22Rv1 (cell line): ENCODE data around the gene PRAME.
A peak's percentile ranks its signal among the peaks of the same experiment; 100 is the strongest.

ENCODE experiments used
- H3K27ac ChIP-seq: fragments of 450-650 bp; 2 replicates; pipeline ENCODE4 v1.5.1; 2017
- CTCF ChIP-seq: fragments of 450-650 bp; IDR thresholded peaks from 2 replicates; pipeline ENCODE4 v1.5.1; 2017; ENCODE audit warnings: mild to moderate bottlenecking
- ZFX ChIP-seq: fragments of 450-650 bp; IDR thresholded peaks from 2 replicates; pipeline ENCODE4 v1.6.1; 2017; ENCODE audit warnings: antibody characterized with exemption, borderline replicate concordance

Gene PRAME

DNA sequence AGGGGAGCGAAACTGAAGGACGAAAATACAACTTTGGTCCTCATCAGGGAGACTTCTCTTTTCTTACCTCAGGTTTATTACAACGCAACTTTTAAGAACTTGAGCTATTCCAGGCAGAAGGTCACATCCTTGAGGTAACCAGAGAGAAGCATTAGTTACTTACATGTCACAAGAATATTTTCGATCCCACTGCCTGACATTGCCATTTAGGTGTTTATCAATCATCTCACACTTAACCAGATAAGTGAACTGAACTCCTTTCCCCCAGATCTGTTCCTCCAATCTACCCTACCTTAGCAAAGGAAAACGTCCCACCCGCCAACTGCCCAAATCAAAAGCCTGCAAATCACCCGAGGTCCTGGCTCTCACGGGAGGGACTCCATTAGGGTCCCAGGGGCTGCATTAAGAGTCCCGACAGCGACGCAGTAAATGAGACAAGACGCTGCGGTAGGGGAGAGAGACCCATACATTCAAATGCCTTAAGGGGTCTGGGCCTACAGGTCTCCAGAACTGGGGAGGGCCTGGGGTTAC is 51.3 kb downstream of the PRAME start:
- TF ChIP-seq CTCF, result no peak
- no peak for TF ChIP-seq ZFX
- H3K27ac ChIP-seq, result 0 out of 2 replicates have a peak overlapping the region, but pooled peaks have one; percentile 36

DNA sequence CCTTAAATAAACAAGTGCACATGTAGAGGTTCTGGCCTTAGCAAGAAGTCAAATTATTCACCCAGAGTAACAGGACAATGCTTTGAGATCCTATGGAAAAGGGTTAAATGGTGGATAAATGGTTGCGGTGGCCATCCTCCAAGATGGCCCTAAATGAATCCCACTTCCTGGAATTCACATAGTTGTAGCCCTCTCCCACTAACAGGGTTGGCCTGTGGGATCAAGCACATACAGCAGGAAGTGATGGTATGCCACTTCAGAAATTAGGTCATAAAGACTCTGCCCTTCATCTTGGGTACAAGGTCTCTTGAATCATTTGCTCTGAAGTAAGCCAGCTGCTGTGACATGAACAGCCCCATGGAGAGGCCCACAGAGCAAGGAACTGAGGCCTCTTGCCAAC is 52.3 kb downstream of the PRAME start:
- TF ChIP-seq ZFX (no peak), CTCF (no peak)
- H3K27ac ChIP-seq, result no peak overlapping the region

DNA sequence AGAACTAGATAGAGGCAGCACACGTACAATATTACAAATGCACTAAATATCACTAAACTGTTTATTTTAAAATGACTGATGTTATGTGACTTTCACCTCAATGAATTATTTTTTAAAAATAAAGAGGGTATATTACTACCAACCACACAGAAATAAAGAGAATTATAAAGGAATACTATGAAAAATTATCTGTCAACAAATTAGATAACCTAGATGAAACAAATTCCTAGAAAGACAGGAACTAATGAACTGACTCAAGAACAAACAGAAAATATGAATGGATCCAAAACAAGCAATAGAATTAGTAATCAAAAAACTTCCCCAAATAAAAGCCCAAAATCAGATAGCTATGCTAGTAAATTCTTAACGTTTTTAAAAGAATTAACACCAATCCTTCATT is 60.8 kb downstream of the PRAME start:
- no peak for TF ChIP-seq CTCF
- TF ChIP-seq ZFX, result no peak

More for the DNA sequence above, 60.8 kb downstream of the PRAME start:
- H3K27ac ChIP-seq, result no peak overlapping the region
